HUES64 (cell line): Measurements from ENCODE around the gene EPS8.
"Not testable (repeated sequence)": the region's sequence is repeated elsewhere in the genome, so short reads cannot be mapped to it uniquely, and the experiment has no call there.

Experiments
- H3K27ac ChIP-seq: 2 replicates; pipeline ENCODE4 v1.7.0; 2013; ENCODE audit warnings: low read depth, low read length, inconsistent platforms
- H3K27me3 ChIP-seq: 2 replicates; pipeline ENCODE4 v1.6.1; 2013; ENCODE audit warnings: mild to moderate bottlenecking, low read length; ENCODE audit not compliant: insufficient read depth
- H3K36me3 ChIP-seq: 2 replicates; pipeline ENCODE4 v1.6.1; 2013; ENCODE audit warnings: mild to moderate bottlenecking, low read length; ENCODE audit not compliant: insufficient read depth
- H3K4me1 ChIP-seq: 2 replicates; pipeline ENCODE4 v1.6.1; 2013; ENCODE audit warnings: mild to moderate bottlenecking, low read length, moderate library complexity; ENCODE audit not compliant: insufficient read depth
- H3K4me3 ChIP-seq: 2 replicates; pipeline ENCODE4 v1.5.1; 2013; ENCODE audit warnings: mild to moderate bottlenecking, low read length, moderate library complexity
- H3K9ac ChIP-seq: 2 replicates; pipeline ENCODE4 v1.6.1; 2013; ENCODE audit warnings: mild to moderate bottlenecking, low read depth, low read length
- H3K9me3 ChIP-seq: 2 replicates; pipeline ENCODE4 v1.6.1; 2013; ENCODE audit warnings: low read depth, low read length; ENCODE audit not compliant: insufficient read depth
- WGBS: fragments of 150-250, 120-280 bp; methylation state at CpG from one replicate; pipeline ENCODE4 v1.1.7; 2013; ENCODE audit warnings: missing lambda C conversion rate; 5-methylcytosine and 5-hydroxymethylcytosine counted together

The EPS8 gene

GRCh38 chr12:15776532-15776931, 12.7 kb downstream of the EPS8 start:
- no peak overlapping the region for H3K4me3 ChIP-seq
- H3K4me1 ChIP-seq, result peaks cover 3% of the 10 kb centered on the region
- H3K27ac ChIP-seq, result no peak overlapping the region
- H3K9ac ChIP-seq, result no peak overlapping the region
- no peaks in the 10 kb centered on the region for H3K27me3 ChIP-seq
- 95% methylated on average over 3 of the region's 5 CpGs for WGBS
- no peaks in the 10 kb centered on the region for H3K9me3 ChIP-seq
- H3K36me3 ChIP-seq, result no peaks in the 10 kb centered on the region

- H3K4me3 ChIP-seq, result no peak overlapping the region
- H3K4me1 ChIP-seq, result peaks cover 9% of the 10 kb centered on the region
- no peaks in the 10 kb centered on the region for H3K27me3 ChIP-seq
- H3K36me3 ChIP-seq, result no peaks in the 10 kb centered on the region
- no peaks in the 10 kb centered on the region for H3K9me3 ChIP-seq
- no peak overlapping the region for H3K27ac ChIP-seq
- no peak overlapping the region for H3K9ac ChIP-seq
- WGBS, result 100% methylated on average over 1 of the region's 1 CpG
Observed at GRCh38 chr12:15774819-15775218, 14.4 kb downstream of the EPS8 start.

- no peak overlapping the region for H3K27ac ChIP-seq
- no peaks in the 10 kb centered on the region for H3K36me3 ChIP-seq
- no peak overlapping the region for H3K9ac ChIP-seq
- H3K27me3 ChIP-seq, result no peaks in the 10 kb centered on the region
- peaks cover 9% of the 10 kb centered on the region for H3K4me1 ChIP-seq
- H3K4me3 ChIP-seq, result no peak overlapping the region
- H3K9me3 ChIP-seq, result no peaks in the 10 kb centered on the region
- 97% methylated on average over 2 of the region's 2 CpGs for WGBS
Observed at GRCh38 chr12:15772405-15773018, 16.7 kb downstream of the EPS8 start.

GRCh38 chr12:15770581-15770980, 18.6 kb downstream of the EPS8 start:
- H3K9me3 ChIP-seq, result no peaks in the 10 kb centered on the region
- no peak overlapping the region for H3K9ac ChIP-seq
- no peaks in the 10 kb centered on the region for H3K36me3 ChIP-seq
- H3K4me1 ChIP-seq, result peaks cover 9% of the 10 kb centered on the region
- WGBS, result 82% methylated on average over 1 of the region's 1 CpG
- no peaks in the 10 kb centered on the region for H3K27me3 ChIP-seq
- no peak overlapping the region for H3K4me3 ChIP-seq
- H3K27ac ChIP-seq, result no peak overlapping the region

GRCh38 chr12:15770021-15770420, 19.2 kb downstream of the EPS8 start:
- WGBS, result 100% methylated on average over 1 of the region's 3 CpGs
- H3K4me3 ChIP-seq, result no peak overlapping the region
- H3K9ac ChIP-seq, result no peak overlapping the region
- H3K27ac ChIP-seq, result no peak overlapping the region
- H3K36me3 ChIP-seq, result no peaks in the 10 kb centered on the region
- H3K27me3 ChIP-seq, result no peaks in the 10 kb centered on the region
- peaks cover 12% of the 10 kb centered on the region for H3K4me1 ChIP-seq
- no peaks in the 10 kb centered on the region for H3K9me3 ChIP-seq

- 89% methylated on average over 3 of the region's 3 CpGs for WGBS
- H3K36me3 ChIP-seq, result no peaks in the 10 kb centered on the region
- H3K4me1 ChIP-seq, result peaks cover 17% of the 10 kb centered on the region
- H3K27me3 ChIP-seq, result no peaks in the 10 kb centered on the region
- no peak overlapping the region for H3K27ac ChIP-seq
- no peak overlapping the region for H3K9ac ChIP-seq
- no peaks in the 10 kb centered on the region for H3K9me3 ChIP-seq
- H3K4me3 ChIP-seq, result no peak overlapping the region
Observed at GRCh38 chr12:15769586-15769985, 19.6 kb downstream of the EPS8 start.

GRCh38 chr12:15767301-15767700, 21.9 kb downstream of the EPS8 start:
- Histone ChIP-seq H3K27me3 (no peaks in the 10 kb centered on the region), H3K36me3 (no peaks in the 10 kb centered on the region), H3K4me1 (peaks cover 20% of the 10 kb centered on the region), H3K9ac (no peak overlapping the region), H3K9me3 (no peaks in the 10 kb centered on the region), H3K4me3 (no peak overlapping the region), H3K27ac (no peak overlapping the region)
- 92% methylated on average over 2 of the region's 2 CpGs for WGBS

GRCh38 chr12:15763328-15763727, 25.9 kb downstream of the EPS8 start:
- Histone ChIP-seq H3K36me3 (no peaks in the 10 kb centered on the region), H3K4me1 (peaks cover 12% of the 10 kb centered on the region; the same call in 1 of the 2 replicates), H3K9me3 (no peaks in the 10 kb centered on the region), H3K4me3 (no peak overlapping the region), H3K27me3 (no peaks in the 10 kb centered on the region), H3K27ac (no peak overlapping the region), H3K9ac (no peak overlapping the region)
- 96% methylated on average over 1 of the region's 1 CpG for WGBS

GRCh38 chr12:15762162-15762561, 27.0 kb downstream of the EPS8 start:
- not testable (repeated sequence) for H3K9ac ChIP-seq, H3K9me3 ChIP-seq, H3K36me3 ChIP-seq, H3K27me3 ChIP-seq, H3K4me3 ChIP-seq, H3K27ac ChIP-seq
- 94% methylated on average over 7 of the region's 7 CpGs for WGBS
- peaks cover 17% of the 10 kb centered on the region for H3K4me1 ChIP-seq

GRCh38 chr12:15757553-15758255, 31.5 kb downstream of the EPS8 start:
- no peak overlapping the region for H3K27ac ChIP-seq
- H3K9ac ChIP-seq, result no peak overlapping the region
- WGBS, result 89% methylated on average over 7 of the region's 7 CpGs

GRCh38 chr12:15756822-15757221, 32.4 kb downstream of the EPS8 start:
- Histone ChIP-seq H3K27ac (no peak overlapping the region), H3K4me1 (peaks cover 5% of the 10 kb centered on the region; the same call in 1 of the 2 replicates), H3K9me3 (no peaks in the 10 kb centered on the region), H3K4me3 (no peak overlapping the region), H3K9ac (no peak overlapping the region), H3K27me3 (no peaks in the 10 kb centered on the region), H3K36me3 (no peaks in the 10 kb centered on the region)
- WGBS, result no CpG with 5 or more reads among the region's 1 CpG

More at GRCh38 chr12:15757553-15758255, 31.5 kb downstream of the EPS8 start:
- no peak overlapping the region for H3K4me3 ChIP-seq
- H3K27me3 ChIP-seq, result no peaks in the 10 kb centered on the region
- peaks cover 5% of the 10 kb centered on the region; the same call in 1 of the 2 replicates for H3K4me1 ChIP-seq
- no peaks in the 10 kb centered on the region for H3K36me3 ChIP-seq
- no peaks in the 10 kb centered on the region for H3K9me3 ChIP-seq
